CD4-positive, alpha-beta T cell treated with Interleukin-6 for 4 hours (primary cell): ENCODE data around the gene KLF6.

Source experiments
- DNase-seq: peaks from one replicate; pipeline ENCODE4 v3.0.0-alpha.2; 2020; ENCODE audit warnings: mixed read lengths

Gene KLF6

GRCh38 chr10:3786295-3787015 is 1.4 kb upstream of the KLF6 start:
- no peak for DNase-seq

- no peak for DNase-seq
Observed at GRCh38 chr10:3785851-3786271, 852 bp upstream of the KLF6 start.

- DNase-seq = peak; percentile 99
Observed at GRCh38 chr10:3785251-3785850, 342 bp upstream of the KLF6 start.

GRCh38 chr10:3783682-3784432 is 1.2 kb downstream of the KLF6 start:
- peak; percentile 58 for DNase-seq

GRCh38 chr10:3783316-3783681 is 1.7 kb downstream of the KLF6 start:
- peak; percentile 75 for DNase-seq

- DNase-seq = peak; percentile 60
Observed at GRCh38 chr10:3782451-3783315, 2.3 kb downstream of the KLF6 start.

GRCh38 chr10:3782146-3782450 is 2.9 kb downstream of the KLF6 start:
- DNase-seq = peak; percentile 53

- peak; percentile 68 for DNase-seq
Observed at GRCh38 chr10:3781468-3782145, 3.4 kb downstream of the KLF6 start.

- DNase-seq = no peak
Observed at GRCh38 chr10:3780771-3781467, 4.1 kb downstream of the KLF6 start.

- DNase-seq = no peak
Observed at GRCh38 chr10:3780021-3780770, 4.8 kb downstream of the KLF6 start.

GRCh38 chr10:3779158-3779741 is 5.8 kb downstream of the KLF6 start:
- no peak for DNase-seq

GRCh38 chr10:3778692-3779157 is 6.3 kb downstream of the KLF6 start:
- DNase-seq = no peak

GRCh38 chr10:3777981-3778691 is 6.9 kb downstream of the KLF6 start:
- no peak for DNase-seq

- DNase-seq = peak; percentile 73
Observed at GRCh38 chr10:3776796-3777571, 8.0 kb downstream of the KLF6 start.

GRCh38 chr10:3775696-3776551 is 9.1 kb downstream of the KLF6 start:
- DNase-seq = no peak

GRCh38 chr10:3774814-3775695 is 10.0 kb downstream of the KLF6 start:
- DNase-seq = no peak
